ENCODE results near the gene CLN3. TPM values are rescaled to one million over a fixed set of nuclear protein-coding genes. Genes with fewer than 3 reads are reported as not detected.
"Not testable (repeated sequence)": the region's sequence is repeated elsewhere in the genome, so short reads cannot be mapped to it uniquely, and the experiment has no call there.

The CLN3 gene
- total RNA-seq, 2 experiments from 2014 or later, result 9.9 to 10.4 TPM

DNA sequence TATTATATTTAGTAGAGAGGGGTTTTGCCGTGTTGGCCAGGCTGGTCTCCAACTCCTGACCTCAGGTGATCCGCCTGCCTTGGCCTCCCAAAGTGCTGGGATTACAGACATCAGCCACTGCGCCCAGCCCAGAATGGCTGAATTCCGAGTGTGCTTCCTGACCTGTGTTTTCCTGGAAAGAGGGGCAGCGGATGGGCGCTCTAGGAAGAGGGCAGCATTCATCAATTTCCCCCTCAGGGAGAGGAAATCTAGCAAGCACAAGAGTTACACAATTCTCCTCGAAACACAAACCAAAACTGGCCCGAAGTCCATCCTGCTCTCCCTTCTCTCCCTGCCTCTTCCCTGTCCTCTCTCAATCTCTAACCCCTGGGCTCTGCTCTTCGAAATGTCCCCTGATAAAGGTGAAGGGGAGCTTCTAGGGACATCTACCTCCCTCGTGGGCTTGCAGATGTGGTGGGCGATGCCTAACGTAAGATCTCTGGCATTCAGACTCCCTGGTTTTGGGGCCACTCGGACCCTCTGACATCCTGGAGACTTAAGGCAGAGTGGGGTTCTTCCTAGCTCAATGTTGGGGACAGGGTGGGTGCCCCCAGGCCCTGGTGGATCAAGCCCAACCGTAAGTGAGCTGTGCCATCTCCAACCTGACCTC lies 13.7 kb upstream of the CLN3 start:
- no peak for DNase-seq
- no peaks in the 10 kb centered on the region for H3K27me3 Mint-ChIP-seq (ENCODE audit: low read depth)
- intact Hi-C loops (cut with micrococcal nuclease), result no loop called here
- no peaks in the 10 kb centered on the region for H3K36me3 Mint-ChIP-seq (ENCODE audit: low read depth)
- no peak overlapping the region for H3K4me3 Mint-ChIP-seq
- no peaks in the 10 kb centered on the region for H3K9me3 Mint-ChIP-seq
- CTCF ChIA-PET, result no interaction called here
- H3K27ac Mint-ChIP-seq, result no peak overlapping the region
- peaks cover 17% of the 10 kb centered on the region for H3K4me1 Mint-ChIP-seq (ENCODE audit: low read depth)

GRCh38 chr16:28504707-28505404 lies 13.0 kb upstream of the CLN3 start:
- intact Hi-C loops (cut with micrococcal nuclease), result no loop called here
- Mint-ChIP-seq H3K4me3 (no peak overlapping the region), H3K9me3 (no peaks in the 10 kb centered on the region), H3K27ac (no peak overlapping the region), H3K4me1 (ENCODE audit: low read depth) (peaks cover 17% of the 10 kb centered on the region), H3K36me3 (ENCODE audit: low read depth) (no peaks in the 10 kb centered on the region), H3K27me3 (ENCODE audit: low read depth) (no peaks in the 10 kb centered on the region)
- CTCF ChIA-PET, result no interaction called here
- DNase-seq, result no peak

DNA sequence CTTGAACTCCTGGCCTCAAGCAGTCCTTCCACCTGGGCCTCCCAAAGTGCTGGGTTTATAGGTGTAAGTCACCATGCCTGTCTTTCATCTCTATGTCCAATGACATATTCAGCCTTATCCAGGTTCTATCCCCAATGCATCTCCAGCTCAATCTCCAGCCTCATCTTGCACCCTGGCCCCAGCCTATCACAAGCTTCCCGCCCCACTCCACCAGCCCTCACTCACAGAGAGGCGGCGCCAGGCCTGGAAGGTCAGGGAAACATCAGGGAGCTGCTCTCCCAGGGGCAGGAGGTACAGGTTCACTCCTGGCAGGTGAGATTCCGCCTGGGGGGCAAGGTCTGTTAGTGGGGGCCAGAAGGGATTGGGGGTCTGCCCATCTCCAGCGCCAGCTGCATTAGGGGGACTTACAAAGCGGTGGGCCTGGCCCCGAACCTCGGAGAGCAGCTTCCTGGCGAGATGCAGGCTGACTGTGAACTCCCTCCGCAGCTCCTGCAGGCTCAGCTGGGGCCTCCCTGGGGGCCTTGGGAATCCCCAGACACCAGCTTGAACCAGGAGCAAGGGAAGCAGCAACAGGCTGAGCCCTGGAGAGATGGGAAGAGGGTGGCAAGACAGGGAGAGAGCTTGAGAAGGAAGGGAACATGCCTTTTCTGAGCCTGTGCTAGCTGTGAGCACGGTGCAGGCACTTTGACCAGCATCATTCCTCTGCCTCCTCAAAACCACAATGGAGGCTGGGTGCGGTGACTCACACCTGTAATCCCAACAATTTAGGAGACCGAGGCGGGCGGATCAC lies 11.8 kb upstream of the CLN3 start:
- intact Hi-C loops (cut with micrococcal nuclease), result no loop called here
- Mint-ChIP-seq H3K4me1 (ENCODE audit: low read depth) (peaks cover 17% of the 10 kb centered on the region), H3K4me3 (no peak overlapping the region), H3K9me3 (no peaks in the 10 kb centered on the region), H3K27me3 (ENCODE audit: low read depth) (no peaks in the 10 kb centered on the region), H3K36me3 (ENCODE audit: low read depth) (no peaks in the 10 kb centered on the region), H3K27ac (no peak overlapping the region)
- DNase-seq, result no peak
- CTCF ChIA-PET, result interaction anchor here (0.6 kb wide), 1 partner anchor 369 kb away, joined by 3 read pairs; no protein-coding TSS in a partner anchor

DNA sequence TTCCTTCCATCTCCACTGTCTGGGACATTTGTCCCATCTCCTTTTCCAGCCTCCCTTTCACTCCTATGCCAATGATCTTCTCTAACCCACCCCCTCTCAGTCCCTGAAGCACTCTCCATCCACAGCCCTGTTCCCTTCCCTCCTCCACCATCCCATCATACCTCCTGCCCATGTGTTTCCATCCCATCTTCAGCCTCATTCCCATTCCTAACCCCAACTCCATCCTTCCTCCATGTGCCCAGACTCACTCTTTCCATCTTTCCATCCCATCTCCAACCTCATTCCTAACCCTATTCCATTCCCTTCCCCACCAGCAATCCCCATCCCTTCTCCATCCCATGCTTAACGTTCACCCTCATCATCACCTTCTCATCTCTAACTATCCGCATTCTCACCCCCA lies 10.4 kb upstream of the CLN3 start:
- CTCF ChIA-PET, result interaction anchor here (0.6 kb wide), 1 partner anchor 115 kb away, joined by 3 read pairs; no protein-coding TSS in a partner anchor

GRCh38 chr16:28501258-28502232 lies 9.7 kb upstream of the CLN3 start:
- no peaks in the 10 kb centered on the region for H3K36me3 Mint-ChIP-seq (ENCODE audit: low read depth)
- no peaks in the 10 kb centered on the region for H3K27me3 Mint-ChIP-seq (ENCODE audit: low read depth)
- DNase-seq, result no peak
- CTCF ChIA-PET, result interaction anchor here (0.6 kb wide), 1 partner anchor 10 kb away, joined by 4 read pairs; the partner anchor contains the start of gene CLN3
- no peak overlapping the region for H3K4me3 Mint-ChIP-seq
- H3K27ac Mint-ChIP-seq, result no peak overlapping the region
- intact Hi-C loops (cut with micrococcal nuclease), result no loop called here
- peaks cover 4% of the 10 kb centered on the region for H3K4me1 Mint-ChIP-seq (ENCODE audit: low read depth)
- no peaks in the 10 kb centered on the region for H3K9me3 Mint-ChIP-seq

More for the DNA sequence above, 10.4 kb upstream of the CLN3 start:
- H3K27me3 Mint-ChIP-seq (ENCODE audit: low read depth), result no peaks in the 10 kb centered on the region
- H3K4me3 Mint-ChIP-seq, result no peak overlapping the region
- no peaks in the 10 kb centered on the region for H3K36me3 Mint-ChIP-seq (ENCODE audit: low read depth)
- H3K4me1 Mint-ChIP-seq (ENCODE audit: low read depth), result peaks cover 5% of the 10 kb centered on the region
- intact Hi-C loops (cut with micrococcal nuclease), result no loop called here
- no peak overlapping the region for H3K27ac Mint-ChIP-seq
- no peaks in the 10 kb centered on the region for H3K9me3 Mint-ChIP-seq
- DNase-seq, result no peak

- H3K9me3 Mint-ChIP-seq; H3K27me3 Mint-ChIP-seq (ENCODE audit: low read depth); CTCF ChIA-PET; H3K36me3 Mint-ChIP-seq (ENCODE audit: low read depth); H3K4me1 Mint-ChIP-seq (ENCODE audit: low read depth); DNase-seq; H3K27ac Mint-ChIP-seq; H3K4me3 Mint-ChIP-seq; intact Hi-C loops (cut with micrococcal nuclease): not testable (repeated sequence)
These were observed 8.8 kb upstream of the CLN3 start for GRCh38 chr16:28500476-28501180.

- Mint-ChIP-seq H3K27ac (no peak overlapping the region), H3K4me1 (ENCODE audit: low read depth) (peaks cover 16% of the 10 kb centered on the region), H3K36me3 (ENCODE audit: low read depth) (no peaks in the 10 kb centered on the region), H3K27me3 (ENCODE audit: low read depth) (no peaks in the 10 kb centered on the region), H3K9me3 (no peaks in the 10 kb centered on the region), H3K4me3 (no peak overlapping the region)
- CTCF ChIA-PET, result interaction anchor here (0.6 kb wide), 1 partner anchor 24 kb away, joined by 3 read pairs; no protein-coding TSS in a partner anchor
- DNase-seq, result no peak
- intact Hi-C loops (cut with micrococcal nuclease), result loop anchor here (5.0 kb wide), 1 partner anchor 37 kb away; the partner anchor contains the start of gene NUPR1
These were observed 8.0 kb upstream of the CLN3 start for GRCh38 chr16:28499854-28500253.

GRCh38 chr16:28498666-28499381 lies 7.0 kb upstream of the CLN3 start:
- DNase-seq, result no peak
- CTCF ChIA-PET, result no interaction called here
- Mint-ChIP-seq H3K4me3 (no peak overlapping the region), H3K27ac (no peak overlapping the region), H3K4me1 (ENCODE audit: low read depth) (peaks cover 25% of the 10 kb centered on the region), H3K9me3 (no peaks in the 10 kb centered on the region), H3K27me3 (ENCODE audit: low read depth) (no peaks in the 10 kb centered on the region), H3K36me3 (ENCODE audit: low read depth) (no peaks in the 10 kb centered on the region)
- intact Hi-C loops (cut with micrococcal nuclease), result loop anchor here (5.0 kb wide), 1 partner anchor 38 kb away; the partner anchor contains the start of gene NUPR1

- H3K4me3 Mint-ChIP-seq, result no peak overlapping the region
- peaks cover 33% of the 10 kb centered on the region for H3K4me1 Mint-ChIP-seq (ENCODE audit: low read depth)
- intact Hi-C loops (cut with micrococcal nuclease), result loop anchor here (5.0 kb wide), 1 partner anchor 39 kb away; the partner anchor contains the start of gene NUPR1
- H3K9me3 Mint-ChIP-seq, result no peaks in the 10 kb centered on the region
- H3K27ac Mint-ChIP-seq, result no peak overlapping the region
- H3K27me3 Mint-ChIP-seq (ENCODE audit: low read depth), result no peaks in the 10 kb centered on the region
- no peak for DNase-seq
- no peaks in the 10 kb centered on the region for H3K36me3 Mint-ChIP-seq (ENCODE audit: low read depth)
- CTCF ChIA-PET, result no interaction called here
These were observed 6.2 kb upstream of the CLN3 start for GRCh38 chr16:28497861-28498599.

DNA sequence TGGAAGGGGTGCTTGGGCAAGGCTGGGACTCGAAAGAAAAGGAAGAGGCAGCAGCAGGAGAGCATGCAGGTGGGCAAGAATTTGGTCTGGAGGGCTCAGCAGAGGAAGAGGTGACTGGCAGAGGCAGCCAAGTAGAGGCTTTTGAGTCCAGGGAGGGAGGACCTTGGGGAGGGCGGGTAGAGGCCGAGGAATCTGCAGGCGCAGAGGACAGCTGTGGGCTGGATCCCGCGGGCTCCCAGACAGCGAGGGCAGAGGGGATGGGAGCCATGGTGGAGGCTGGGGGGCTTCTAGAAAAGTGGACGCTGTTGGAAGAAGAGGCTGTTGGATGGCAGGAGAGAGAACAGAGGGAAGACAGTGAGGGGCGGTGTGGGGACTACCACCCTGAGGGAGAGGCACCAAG lies 5.5 kb upstream of the CLN3 start:
- CTCF ChIA-PET, result no interaction called here

More for the DNA sequence above, 5.5 kb upstream of the CLN3 start:
- no peak overlapping the region for H3K27ac Mint-ChIP-seq
- peaks cover 37% of the 10 kb centered on the region for H3K4me1 Mint-ChIP-seq (ENCODE audit: low read depth)
- no peaks in the 10 kb centered on the region for H3K9me3 Mint-ChIP-seq
- no peak for DNase-seq
- no peaks in the 10 kb centered on the region for H3K36me3 Mint-ChIP-seq (ENCODE audit: low read depth)
- H3K27me3 Mint-ChIP-seq (ENCODE audit: low read depth), result no peaks in the 10 kb centered on the region
- no peak overlapping the region for H3K4me3 Mint-ChIP-seq
- intact Hi-C loops (cut with micrococcal nuclease), result loop anchor here (5.0 kb wide), 1 partner anchor 40 kb away; the partner anchor contains the start of gene NUPR1
